AG04450 (cell line): ENCODE measurements around the gene FAM163B. TPM values are rescaled to one million over a fixed set of nuclear protein-coding genes. Genes with fewer than 3 reads are reported as not detected.

Experiments used
- CTCF ChIA-PET: fragments of 300-600, 350-600 bp; formaldehyde crosslinking; extraction: SDS; loops from one replicate; lab custom pipeline; 2022; ENCODE audit warnings: antibody characterized with exemption, inconsistent platforms; lab: Charles Lee
- POLR2A ChIA-PET: fragments of 350-600 bp; formaldehyde crosslinking; extraction: SDS; loops from one replicate; lab custom pipeline; 2021; ENCODE audit warnings: antibody characterized with exemption, inconsistent platforms; lab: Yijun Ruan, JAX
- DNase-seq: peaks from one replicate; pipeline ENCODE4 v3.0.0-alpha.2; 2011; ENCODE audit warnings: low read depth, low spot score
- H3K27ac ChIP-seq: one replicate; pipeline ENCODE4 v1.5.1; 2012; ENCODE audit warnings: low read depth, low read length, control low read depth
- H3K27me3 ChIP-seq: one replicate; pipeline ENCODE4 v1.6.0; 2012; ENCODE audit warnings: low read length; ENCODE audit not compliant: control insufficient read depth, insufficient read depth
- H3K4me3 ChIP-seq: 2 replicates; pipeline ENCODE4 v1.5.1; 2011; ENCODE audit warnings: mild to moderate bottlenecking, low read depth, low read length, control low read depth
- H3K9me3 ChIP-seq: 2 replicates; pipeline ENCODE4 v1.5.1; 2012; ENCODE audit warnings: low read length; ENCODE audit not compliant: control insufficient read depth, insufficient read depth
- polyA plus RNA-seq: library from polyadenylated mRNA; depleted of rRNA; stranded (reverse); fragments of >200 nt; gene quantifications from 2 replicates; pipeline ENCODE4 v1.2.3, GENCODE V29; 2011
- TF ChIP-seq, protein P1 (sequence below): IDR thresholded peaks from 2 replicates; pipeline ENCODE4 v1.5.1; 2011; ENCODE audit warnings: low read depth, low read length, control low read depth, inconsistent platforms

Gene FAM163B
- polyA plus RNA-seq, 1 experiment: not detected

DNA sequence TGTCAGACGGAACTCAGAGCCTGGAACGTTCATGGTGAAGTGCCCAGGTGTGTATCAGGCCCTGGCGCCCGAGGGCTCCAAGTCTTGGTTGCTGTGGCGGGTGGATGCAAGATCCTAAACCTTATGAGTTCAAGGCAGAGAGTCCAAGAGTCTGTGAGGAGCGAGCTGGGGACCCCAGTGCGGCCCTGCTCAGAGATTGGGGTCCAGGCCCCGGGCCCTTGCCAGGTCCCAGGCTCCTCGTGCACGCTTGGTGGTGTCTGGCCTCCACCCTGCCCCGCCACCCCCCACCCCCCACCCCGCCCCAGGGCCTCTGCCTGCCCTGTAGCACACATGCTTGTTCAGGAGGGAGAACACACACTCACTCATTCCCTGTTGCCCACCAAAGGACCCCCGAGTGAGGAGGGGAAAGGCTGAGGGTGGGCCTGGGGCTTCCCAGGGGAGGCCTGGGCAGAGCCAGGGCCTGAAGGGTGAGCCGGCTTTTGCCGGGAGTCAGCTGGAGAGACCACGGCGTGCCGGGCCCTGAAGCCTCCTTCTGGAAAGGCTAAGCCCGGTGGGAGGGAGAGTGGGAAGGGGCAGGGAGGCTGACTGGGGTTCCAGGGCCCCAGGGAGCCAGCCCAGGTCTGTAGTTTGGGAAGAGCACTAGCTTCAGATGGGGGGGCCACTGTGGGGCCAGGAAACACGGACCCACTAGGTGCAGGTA lies 37.1 kb downstream of the FAM163B start:
- DNase-seq: no peak

DNA sequence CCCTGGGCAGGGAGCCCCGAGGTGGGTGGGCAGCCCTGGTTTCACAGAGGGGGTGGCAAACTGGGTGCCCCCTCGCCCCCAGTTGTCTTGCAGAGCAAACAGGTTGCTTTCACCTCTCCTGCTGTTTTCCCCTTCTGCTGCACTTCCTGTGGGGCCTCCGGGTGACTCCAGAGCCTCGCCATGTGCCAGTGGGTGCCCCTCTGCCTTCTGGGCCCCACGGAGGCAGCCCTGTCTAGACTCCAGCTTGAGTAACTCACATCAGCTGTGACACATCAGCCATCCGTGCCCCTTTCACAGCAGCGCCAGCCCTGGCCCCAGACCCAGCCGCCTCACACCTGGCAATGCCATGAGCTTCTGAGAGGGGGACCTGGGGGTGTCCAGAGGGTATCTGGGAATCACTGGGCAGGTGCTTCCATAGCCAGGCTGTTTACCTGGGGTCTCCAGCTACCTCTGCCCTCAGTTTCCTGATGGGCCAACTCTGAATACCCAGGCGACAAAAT lies 37.7 kb downstream of the FAM163B start:
- CTCF ChIA-PET: no interaction called here

More for the DNA sequence above, 37.1 kb downstream of the FAM163B start:
- CTCF ChIA-PET: no interaction called here
- Histone ChIP-seq H3K27me3 (peaks cover 32% of the 10 kb centered on the region), H3K4me3 (no peak overlapping the region), H3K9me3 (no peaks in the 10 kb centered on the region; the same call in 1 of the 2 replicates), H3K27ac (no peak overlapping the region)
- TF ChIP-seq, protein P1, sequence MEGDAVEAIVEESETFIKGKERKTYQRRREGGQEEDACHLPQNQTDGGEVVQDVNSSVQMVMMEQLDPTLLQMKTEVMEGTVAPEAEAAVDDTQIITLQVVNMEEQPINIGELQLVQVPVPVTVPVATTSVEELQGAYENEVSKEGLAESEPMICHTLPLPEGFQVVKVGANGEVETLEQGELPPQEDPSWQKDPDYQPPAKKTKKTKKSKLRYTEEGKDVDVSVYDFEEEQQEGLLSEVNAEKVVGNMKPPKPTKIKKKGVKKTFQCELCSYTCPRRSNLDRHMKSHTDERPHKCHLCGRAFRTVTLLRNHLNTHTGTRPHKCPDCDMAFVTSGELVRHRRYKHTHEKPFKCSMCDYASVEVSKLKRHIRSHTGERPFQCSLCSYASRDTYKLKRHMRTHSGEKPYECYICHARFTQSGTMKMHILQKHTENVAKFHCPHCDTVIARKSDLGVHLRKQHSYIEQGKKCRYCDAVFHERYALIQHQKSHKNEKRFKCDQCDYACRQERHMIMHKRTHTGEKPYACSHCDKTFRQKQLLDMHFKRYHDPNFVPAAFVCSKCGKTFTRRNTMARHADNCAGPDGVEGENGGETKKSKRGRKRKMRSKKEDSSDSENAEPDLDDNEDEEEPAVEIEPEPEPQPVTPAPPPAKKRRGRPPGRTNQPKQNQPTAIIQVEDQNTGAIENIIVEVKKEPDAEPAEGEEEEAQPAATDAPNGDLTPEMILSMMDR: no peak
- POLR2A ChIA-PET: no interaction called here

DNA sequence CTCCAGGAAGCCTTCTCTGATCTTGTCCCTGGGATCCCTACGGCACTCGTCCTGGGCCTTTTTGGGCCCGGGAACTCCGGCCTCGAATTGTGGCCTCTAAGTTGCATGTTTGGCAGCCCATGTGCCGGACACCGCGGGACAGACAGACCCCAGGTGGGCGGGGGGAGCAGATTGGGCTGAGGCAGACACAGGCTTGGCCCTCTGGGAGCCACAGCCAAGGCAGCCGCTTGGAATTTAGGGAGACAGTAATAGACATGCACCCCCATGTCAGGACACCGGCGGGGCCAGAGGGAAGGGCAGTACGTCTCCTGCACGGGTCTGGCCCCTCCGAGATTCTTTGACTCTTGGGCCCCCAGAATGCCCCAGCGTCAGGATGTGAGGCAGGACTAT lies 38.5 kb downstream of the FAM163B start:
- H3K27me3 ChIP-seq: peaks cover 31% of the 10 kb centered on the region
- TF ChIP-seq, protein P1: no peak
- DNase-seq: no peak
- ChIA-PET CTCF (no interaction called here), POLR2A (no interaction called here)
- H3K9me3 ChIP-seq: no peaks in the 10 kb centered on the region; the same call in 1 of the 2 replicates
- no peak overlapping the region for H3K27ac ChIP-seq
- H3K4me3 ChIP-seq: no peak overlapping the region

More for the DNA sequence above, 37.7 kb downstream of the FAM163B start:
- no peak for DNase-seq
- Histone ChIP-seq H3K27ac (no peak overlapping the region), H3K9me3 (no peaks in the 10 kb centered on the region; the same call in 1 of the 2 replicates), H3K4me3 (no peak overlapping the region), H3K27me3 (peaks cover 29% of the 10 kb centered on the region)
- POLR2A ChIA-PET: no interaction called here
- TF ChIP-seq, protein P1: no peak

DNA sequence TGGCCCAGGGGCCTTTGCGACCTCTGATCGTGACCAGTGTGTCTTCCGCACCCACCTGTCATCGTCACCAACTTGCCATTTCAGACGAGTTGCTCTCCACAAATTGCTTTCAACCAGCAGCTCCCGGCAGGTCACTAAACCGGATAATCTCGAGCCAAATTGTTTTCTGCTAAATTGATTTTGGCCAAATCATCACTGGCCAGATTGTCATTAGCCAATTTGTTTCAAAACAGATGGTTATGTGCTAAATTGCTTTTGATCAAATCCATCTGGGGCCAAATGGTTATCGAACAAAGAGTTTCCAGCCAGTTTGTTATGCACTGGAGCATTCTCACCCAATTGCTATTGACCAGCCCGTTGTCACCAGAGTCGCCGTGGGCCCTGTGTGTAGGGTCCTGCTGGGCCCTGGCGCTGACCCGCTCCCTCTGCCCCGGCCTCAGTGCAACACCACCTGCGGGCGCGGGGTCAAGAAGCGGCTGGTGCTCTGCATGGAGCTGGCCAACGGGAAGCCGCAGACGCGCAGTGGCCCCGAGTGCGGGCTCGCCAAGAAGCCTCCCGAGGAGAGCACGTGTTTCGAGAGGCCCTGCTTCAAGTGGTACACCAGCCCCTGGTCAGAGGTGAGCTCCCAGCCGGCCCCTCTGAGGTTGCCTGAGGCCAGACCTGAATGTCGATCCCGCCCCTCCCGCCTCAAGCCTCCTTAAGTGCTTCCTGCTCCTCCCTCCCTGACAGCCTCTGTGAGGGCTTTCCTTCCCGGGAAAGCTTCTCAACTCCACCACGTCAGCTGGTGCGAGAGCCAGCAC lies 39.1 kb downstream of the FAM163B start:
- ChIA-PET CTCF (no interaction called here), POLR2A (no interaction called here)
- peaks cover 31% of the 10 kb centered on the region for H3K27me3 ChIP-seq
- TF ChIP-seq, protein P1: no peak
- no peak overlapping the region for H3K4me3 ChIP-seq
- H3K9me3 ChIP-seq: no peaks in the 10 kb centered on the region; the same call in 1 of the 2 replicates
- no peak overlapping the region for H3K27ac ChIP-seq
- no peak for DNase-seq
